Osteoblast (primary cell): ENCODE results near the gene RIPOR2. TPM values are rescaled to one million over a fixed set of nuclear protein-coding genes. Genes with fewer than 3 reads are reported as not detected.

Experiments
- DNase-seq: peaks from one replicate; pipeline ENCODE4 v3.0.0; 2011; ENCODE audit warnings: low spot score, mixed read lengths; ENCODE audit not compliant: insufficient read length; ENCODE audit errors: missing footprints
- H2AFZ ChIP-seq: 2 replicates; pipeline ENCODE4 v1.6.0; 2011; ENCODE audit warnings: mild to moderate bottlenecking, low read length
- H3K27ac ChIP-seq: 2 replicates; pipeline ENCODE4 v1.5.1; 2011; ENCODE audit warnings: mild to moderate bottlenecking, low read depth, low read length, moderate library complexity
- H3K27me3 ChIP-seq: 2 replicates; pipeline ENCODE4 v1.6.0; 2012; ENCODE audit warnings: mild to moderate bottlenecking, control low read depth, inconsistent platforms, low read length, moderate library complexity; ENCODE audit not compliant: insufficient read depth
- H3K36me3 ChIP-seq: 2 replicates; pipeline ENCODE4 v1.5.1; 2011; ENCODE audit warnings: mild to moderate bottlenecking, low read length, control low read depth, moderate library complexity; ENCODE audit not compliant: insufficient read depth
- H3K4me1 ChIP-seq: 2 replicates; pipeline ENCODE4 v1.5.1; 2011; ENCODE audit warnings: mild to moderate bottlenecking, low read length, control low read depth, moderate library complexity; ENCODE audit not compliant: insufficient read depth
- H3K4me2 ChIP-seq: 2 replicates; pipeline ENCODE4 v1.6.0; 2011; ENCODE audit warnings: mild to moderate bottlenecking, low read length; ENCODE audit not compliant: insufficient read depth
- H3K4me3 ChIP-seq: fragments of 200-600 bp; sonication (generic); 3 replicates; pipeline ENCODE4 v1.5.1; 2012; ENCODE audit warnings: mild to moderate bottlenecking, low read length, inconsistent platforms; ENCODE audit not compliant: insufficient read depth
- H3K79me2 ChIP-seq: 2 replicates; pipeline ENCODE4 v1.6.0; 2012; ENCODE audit warnings: mild to moderate bottlenecking, low read length, control low read depth, inconsistent platforms; ENCODE audit not compliant: insufficient read depth
- H3K9me3 ChIP-seq: 2 replicates; pipeline ENCODE4 v1.5.1; 2011; ENCODE audit warnings: low read depth, low read length, control low read depth
- H4K20me1 ChIP-seq: 2 replicates; pipeline ENCODE4 v1.6.0; 2012; ENCODE audit warnings: mild to moderate bottlenecking, low read length, control low read depth; ENCODE audit not compliant: insufficient read depth
- total RNA-seq: library from RNA; depleted of rRNA; stranded (reverse); fragments of >200 nt; gene quantifications from 2 replicates; pipeline ENCODE4 v1.2.3, GENCODE V29; 2012
- TF ChIP-seq, protein P1 (sequence below): IDR thresholded peaks from 2 replicates; pipeline ENCODE4 v1.5.1; 2011; ENCODE audit warnings: mild to moderate bottlenecking, low read depth, low read length, moderate library complexity; ENCODE audit errors: extremely low read depth

RIPOR2 gene
- total RNA-seq, 1 donor = 1.4 TPM

DNA sequence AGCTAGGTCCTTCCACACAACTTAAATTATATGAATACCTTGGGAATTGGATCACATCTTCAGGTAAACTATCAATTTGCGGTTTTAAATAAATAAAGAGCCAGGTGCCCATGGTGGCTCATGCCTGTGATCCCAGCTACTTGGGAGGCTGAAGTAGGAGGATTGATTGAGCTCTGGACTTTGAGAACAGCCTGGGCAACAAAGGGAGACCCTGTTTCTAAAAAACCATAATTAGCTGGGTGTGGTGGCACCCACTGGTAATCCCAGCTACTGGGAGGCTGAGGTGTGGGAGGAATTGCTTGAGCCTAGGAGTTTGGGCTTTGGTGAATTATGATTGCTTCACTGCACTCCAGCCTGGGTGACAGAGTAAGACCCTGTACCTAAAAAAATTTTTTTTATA is 157.6 kb downstream of the RIPOR2 start:
- H3K4me2 ChIP-seq = no peak overlapping the region
- H4K20me1 ChIP-seq = no peaks in the 10 kb centered on the region
- H3K4me3 ChIP-seq = no peak overlapping the region
- no peaks in the 10 kb centered on the region for H3K9me3 ChIP-seq
- H3K4me1 ChIP-seq = peaks cover 31% of the 10 kb centered on the region
- no peak for DNase-seq
- H3K36me3 ChIP-seq = peaks cover 4% of the 10 kb centered on the region
- no peaks in the 10 kb centered on the region for H3K27me3 ChIP-seq
- H3K27ac ChIP-seq = peak overlapping the region; percentile 91
- TF ChIP-seq, protein P1, sequence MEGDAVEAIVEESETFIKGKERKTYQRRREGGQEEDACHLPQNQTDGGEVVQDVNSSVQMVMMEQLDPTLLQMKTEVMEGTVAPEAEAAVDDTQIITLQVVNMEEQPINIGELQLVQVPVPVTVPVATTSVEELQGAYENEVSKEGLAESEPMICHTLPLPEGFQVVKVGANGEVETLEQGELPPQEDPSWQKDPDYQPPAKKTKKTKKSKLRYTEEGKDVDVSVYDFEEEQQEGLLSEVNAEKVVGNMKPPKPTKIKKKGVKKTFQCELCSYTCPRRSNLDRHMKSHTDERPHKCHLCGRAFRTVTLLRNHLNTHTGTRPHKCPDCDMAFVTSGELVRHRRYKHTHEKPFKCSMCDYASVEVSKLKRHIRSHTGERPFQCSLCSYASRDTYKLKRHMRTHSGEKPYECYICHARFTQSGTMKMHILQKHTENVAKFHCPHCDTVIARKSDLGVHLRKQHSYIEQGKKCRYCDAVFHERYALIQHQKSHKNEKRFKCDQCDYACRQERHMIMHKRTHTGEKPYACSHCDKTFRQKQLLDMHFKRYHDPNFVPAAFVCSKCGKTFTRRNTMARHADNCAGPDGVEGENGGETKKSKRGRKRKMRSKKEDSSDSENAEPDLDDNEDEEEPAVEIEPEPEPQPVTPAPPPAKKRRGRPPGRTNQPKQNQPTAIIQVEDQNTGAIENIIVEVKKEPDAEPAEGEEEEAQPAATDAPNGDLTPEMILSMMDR = no peak
- H2AFZ ChIP-seq = no peak overlapping the region
- H3K79me2 ChIP-seq = peaks cover 54% of the 10 kb centered on the region

DNA sequence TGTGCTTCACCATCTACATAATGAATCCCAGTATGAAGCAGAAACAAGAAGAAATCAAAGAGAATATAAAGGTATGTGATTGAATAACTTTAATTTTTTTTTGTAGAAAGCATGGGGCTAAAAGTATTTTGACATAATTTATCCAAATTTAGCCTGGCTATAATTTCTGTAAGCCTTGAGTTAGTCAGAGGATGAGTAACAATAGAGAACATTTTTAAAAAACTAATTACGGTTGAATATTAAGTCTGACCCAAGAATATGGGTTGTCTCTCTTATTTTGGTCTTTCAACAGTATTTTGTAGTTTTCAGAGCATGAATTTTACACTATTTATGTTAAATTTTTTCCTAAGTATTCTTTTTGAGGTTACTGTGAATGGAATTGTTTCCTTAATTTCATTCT is 158.5 kb downstream of the RIPOR2 start:
- Histone ChIP-seq H3K36me3 (no peaks in the 10 kb centered on the region), H3K4me2 (peak overlapping the region; percentile 95), H3K79me2 (peaks cover 52% of the 10 kb centered on the region), H3K9me3 (no peaks in the 10 kb centered on the region), H3K27ac (peak overlapping the region; percentile 91), H2AFZ (peak overlapping the region; percentile 49), H3K4me1 (peaks cover 31% of the 10 kb centered on the region), H3K4me3 (no peak overlapping the region), H3K27me3 (no peaks in the 10 kb centered on the region), H4K20me1 (no peaks in the 10 kb centered on the region)
- TF ChIP-seq, protein P1 = no peak
- peak; percentile 75 for DNase-seq

DNA sequence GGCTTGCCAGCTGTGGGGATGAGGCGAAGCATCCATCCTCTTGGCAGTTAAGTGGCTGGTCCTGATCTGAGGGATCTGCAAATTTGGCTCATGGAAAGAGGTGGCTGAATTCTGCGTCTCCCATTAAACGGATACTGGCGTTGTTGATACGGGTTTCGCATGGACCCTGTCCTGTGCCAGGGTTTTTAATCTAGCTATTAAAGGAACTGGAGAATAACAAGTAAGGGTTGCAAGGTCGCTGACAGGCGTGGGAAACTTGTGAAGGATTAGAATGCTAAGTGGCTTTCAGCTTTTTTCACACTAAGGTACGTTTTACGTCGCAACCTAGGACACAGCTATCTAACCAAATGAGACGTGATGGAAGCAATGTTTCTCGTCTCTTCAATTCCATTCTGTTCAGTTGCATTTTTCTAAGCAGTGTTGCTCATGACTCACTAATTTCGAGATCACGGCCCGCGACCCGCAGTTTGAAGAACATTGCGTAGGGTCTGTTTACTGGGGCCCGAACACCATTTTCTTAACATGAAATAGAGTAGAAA is 160.2 kb downstream of the RIPOR2 start:
- H3K9me3 ChIP-seq = no peaks in the 10 kb centered on the region
- peak overlapping the region; percentile 89 for H2AFZ ChIP-seq
- H3K4me3 ChIP-seq = peak overlapping the region; percentile 98
- DNase-seq = no peak
- H3K36me3 ChIP-seq = no peaks in the 10 kb centered on the region
- H4K20me1 ChIP-seq = no peaks in the 10 kb centered on the region
- peaks cover 48% of the 10 kb centered on the region for H3K79me2 ChIP-seq
- H3K4me2 ChIP-seq = peak overlapping the region; percentile 95
- TF ChIP-seq, protein P1 = no peak
- H3K4me1 ChIP-seq = peaks cover 30% of the 10 kb centered on the region
- H3K27ac ChIP-seq = peak overlapping the region; percentile 91
- H3K27me3 ChIP-seq = no peaks in the 10 kb centered on the region

DNA sequence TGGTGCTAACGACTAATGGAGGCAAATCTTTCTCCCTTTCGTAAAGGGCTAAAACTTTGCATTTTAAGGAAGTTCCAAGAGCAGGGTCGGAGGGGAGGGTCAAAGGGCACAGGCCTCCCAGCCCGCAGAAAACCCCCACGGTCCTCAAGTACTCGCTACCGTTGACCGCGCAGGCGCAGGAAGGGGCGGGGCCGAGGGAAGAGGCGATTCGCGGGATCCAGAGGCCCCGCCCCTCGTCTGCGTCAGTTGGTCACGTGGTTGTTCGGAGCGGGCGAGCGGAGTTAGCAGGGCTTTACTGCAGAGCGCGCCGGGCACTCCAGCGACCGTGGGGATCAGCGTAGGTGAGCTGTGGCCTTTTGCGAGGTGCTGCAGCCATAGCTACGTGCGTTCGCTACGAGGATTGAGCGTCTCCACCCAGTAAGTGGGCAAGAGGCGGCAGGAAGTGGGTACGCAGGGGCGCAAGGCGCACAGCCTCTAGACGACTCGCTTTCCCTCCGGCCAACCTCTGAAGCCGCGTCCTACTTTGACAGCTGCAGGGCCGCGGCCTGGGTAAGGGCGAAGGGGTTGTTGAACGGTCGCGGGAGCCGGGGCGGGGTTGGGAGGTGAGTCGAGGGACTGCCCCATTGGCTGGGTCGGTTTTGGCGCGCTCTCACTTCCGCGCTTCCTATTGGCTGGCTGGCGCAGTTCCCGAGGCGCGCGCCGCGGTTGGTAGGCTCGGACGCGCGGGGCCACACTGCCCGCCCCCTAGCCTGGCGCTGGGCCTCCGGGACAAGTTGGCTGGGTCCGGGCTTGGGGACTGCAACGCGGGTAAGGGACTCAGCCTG is 160.9 kb downstream of the RIPOR2 start, which contains the start of gene GMNN:
GMNN (plus strand) TSS at position 242 of the 824 bp plus-strand sequence. CDS start 2,310 bp downstream, outside the sequence.
- TF ChIP-seq, protein P1 = no peak
- peak; percentile 98 for DNase-seq
- Histone ChIP-seq H3K36me3 (no peaks in the 10 kb centered on the region), H2AFZ (peak within 1 kb of the TSS; percentile 100), H4K20me1 (no peaks in the 10 kb centered on the region), H3K27ac (peak within 1 kb of the TSS; percentile 91), H3K4me1 (peaks cover 25% of the 10 kb centered on the region), H3K9me3 (no peaks in the 10 kb centered on the region), H3K27me3 (no peaks in the 10 kb centered on the region), H3K4me2 (peak within 1 kb of the TSS; percentile 95), H3K79me2 (peaks cover 45% of the 10 kb centered on the region), H3K4me3 (peak within 1 kb of the TSS; percentile 98)
